Body of pancreas (tissue), 4 donors: ENCODE data around the gene DTX3L.

Experiments used
- POLR2A ChIP-seq, 3 donors: fragments of 450-650 bp; IDR thresholded peaks; one replicate each; pipeline ENCODE4 v1.6.1; 2016; ENCODE audit warnings: antibody characterized with exemption in 3 of 3, mild to moderate bottlenecking in 2 of 3
- TF ChIP-seq, protein P1 (sequence below), 7 experiments: fragments of 450-650 bp in 4 of 7; fragments of 200-600 bp in 3 of 7; sonication (generic) in 3 of 7; IDR thresholded peaks; one replicate each; pipeline ENCODE4 v1.5.1; 2016 to 2019; ENCODE audit warnings: antibody characterized with exemption in 7 of 7

GRCh38 chr3:122553171-122553570 lies 11.0 kb upstream of the DTX3L start:
- TF ChIP-seq, protein P1, sequence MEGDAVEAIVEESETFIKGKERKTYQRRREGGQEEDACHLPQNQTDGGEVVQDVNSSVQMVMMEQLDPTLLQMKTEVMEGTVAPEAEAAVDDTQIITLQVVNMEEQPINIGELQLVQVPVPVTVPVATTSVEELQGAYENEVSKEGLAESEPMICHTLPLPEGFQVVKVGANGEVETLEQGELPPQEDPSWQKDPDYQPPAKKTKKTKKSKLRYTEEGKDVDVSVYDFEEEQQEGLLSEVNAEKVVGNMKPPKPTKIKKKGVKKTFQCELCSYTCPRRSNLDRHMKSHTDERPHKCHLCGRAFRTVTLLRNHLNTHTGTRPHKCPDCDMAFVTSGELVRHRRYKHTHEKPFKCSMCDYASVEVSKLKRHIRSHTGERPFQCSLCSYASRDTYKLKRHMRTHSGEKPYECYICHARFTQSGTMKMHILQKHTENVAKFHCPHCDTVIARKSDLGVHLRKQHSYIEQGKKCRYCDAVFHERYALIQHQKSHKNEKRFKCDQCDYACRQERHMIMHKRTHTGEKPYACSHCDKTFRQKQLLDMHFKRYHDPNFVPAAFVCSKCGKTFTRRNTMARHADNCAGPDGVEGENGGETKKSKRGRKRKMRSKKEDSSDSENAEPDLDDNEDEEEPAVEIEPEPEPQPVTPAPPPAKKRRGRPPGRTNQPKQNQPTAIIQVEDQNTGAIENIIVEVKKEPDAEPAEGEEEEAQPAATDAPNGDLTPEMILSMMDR (IDR thresholded peaks at IDR 0.05) = no peak
- no peak for TF ChIP-seq POLR2A (IDR thresholded peaks at IDR 0.05)
